IPS-NIHi7 (cell line): ENCODE results near the gene KLHL40.

Experiments
- DNase-seq: peaks from one replicate; pipeline ENCODE4 v3.0.0; 2012; ENCODE audit warnings: mixed read lengths; ENCODE audit errors: extremely low spot score

Gene KLHL40

GRCh38 chr3:42685363-42685881 lies at the start of gene KLHL40:
Gene KLHL40, plus strand, starts transcription at chr3:42685537. Its CDS starts 82 bp downstream, at chr3:42685619.
- no peak for DNase-seq

- no peak for DNase-seq
Measured at GRCh38 chr3:42637001-42637400, 48.3 kb upstream of the KLHL40 start.

- no peak for DNase-seq
Measured at GRCh38 chr3:42638339-42638842, 46.9 kb upstream of the KLHL40 start.

- DNase-seq = no peak
Measured at GRCh38 chr3:42639192-42639591, 46.1 kb upstream of the KLHL40 start.

- DNase-seq = no peak
Measured at GRCh38 chr3:42640129-42640528, 45.2 kb upstream of the KLHL40 start.

- no peak for DNase-seq
Measured at GRCh38 chr3:42640771-42641370, 44.5 kb upstream of the KLHL40 start.

GRCh38 chr3:42647821-42648459 lies 37.4 kb upstream of the KLHL40 start:
- peak; percentile 23 for DNase-seq

- no peak for DNase-seq
Measured at GRCh38 chr3:42649006-42649405, 36.3 kb upstream of the KLHL40 start.

GRCh38 chr3:42649783-42650182 lies 35.6 kb upstream of the KLHL40 start:
- no peak for DNase-seq

GRCh38 chr3:42651248-42652091 lies 33.9 kb upstream of the KLHL40 start:
- peak; percentile 30 for DNase-seq

GRCh38 chr3:42652251-42652610 lies 33.1 kb upstream of the KLHL40 start:
- no peak for DNase-seq

- peak; percentile 40 for DNase-seq
Measured at GRCh38 chr3:42652611-42653302, 32.6 kb upstream of the KLHL40 start.

GRCh38 chr3:42653303-42653559 lies 32.1 kb upstream of the KLHL40 start:
- no peak for DNase-seq

GRCh38 chr3:42653560-42654330 lies 31.6 kb upstream of the KLHL40 start, which contains the start of gene ZBTB47:
Gene ZBTB47, plus strand, starts transcription at chr3:42653697. Its CDS starts 4,659 bp downstream, at chr3:42658356.
- DNase-seq = peak; percentile 29

GRCh38 chr3:42654331-42655201 lies 30.8 kb upstream of the KLHL40 start:
- peak; percentile 85 for DNase-seq

- peak; percentile 22 for DNase-seq
Measured at GRCh38 chr3:42655331-42655888, 29.9 kb upstream of the KLHL40 start.

- DNase-seq = peak; percentile 18
Measured at GRCh38 chr3:42655980-42656679, 29.2 kb upstream of the KLHL40 start.

GRCh38 chr3:42656680-42657610 lies 28.4 kb upstream of the KLHL40 start:
- no peak for DNase-seq
